Embryonic facial prominence (tissue), 1 donor: ENCODE measurements around the gene PNLIPRP1.

ENCODE experiments used
- DNase-seq: peaks from one replicate; pipeline ENCODE4 v3.0.0-alpha.2; 2016; ENCODE audit errors: extremely low spot score

Gene PNLIPRP1

DNA sequence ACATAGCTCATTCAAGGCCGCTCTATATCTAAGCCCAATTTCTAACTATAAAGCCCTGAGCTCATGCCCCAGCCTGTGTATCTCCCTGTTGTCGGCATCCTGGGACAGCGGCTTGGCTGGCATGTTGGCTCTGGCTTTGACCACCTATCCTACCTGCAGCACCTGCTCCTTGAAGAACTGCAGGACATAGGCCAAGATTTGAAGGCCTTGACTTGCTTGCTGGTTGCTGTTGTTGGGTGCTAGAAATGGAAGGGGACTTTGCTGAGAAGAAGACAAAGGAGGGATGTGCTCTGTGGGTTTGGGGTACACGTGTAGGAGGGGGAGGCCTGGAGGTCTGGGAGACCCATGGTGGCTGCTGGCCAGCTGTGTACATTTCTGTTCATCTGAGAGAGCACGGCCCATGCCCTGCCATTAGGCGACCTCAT is 41.1 kb downstream of the PNLIPRP1 start:
- DNase-seq = no peak

DNA sequence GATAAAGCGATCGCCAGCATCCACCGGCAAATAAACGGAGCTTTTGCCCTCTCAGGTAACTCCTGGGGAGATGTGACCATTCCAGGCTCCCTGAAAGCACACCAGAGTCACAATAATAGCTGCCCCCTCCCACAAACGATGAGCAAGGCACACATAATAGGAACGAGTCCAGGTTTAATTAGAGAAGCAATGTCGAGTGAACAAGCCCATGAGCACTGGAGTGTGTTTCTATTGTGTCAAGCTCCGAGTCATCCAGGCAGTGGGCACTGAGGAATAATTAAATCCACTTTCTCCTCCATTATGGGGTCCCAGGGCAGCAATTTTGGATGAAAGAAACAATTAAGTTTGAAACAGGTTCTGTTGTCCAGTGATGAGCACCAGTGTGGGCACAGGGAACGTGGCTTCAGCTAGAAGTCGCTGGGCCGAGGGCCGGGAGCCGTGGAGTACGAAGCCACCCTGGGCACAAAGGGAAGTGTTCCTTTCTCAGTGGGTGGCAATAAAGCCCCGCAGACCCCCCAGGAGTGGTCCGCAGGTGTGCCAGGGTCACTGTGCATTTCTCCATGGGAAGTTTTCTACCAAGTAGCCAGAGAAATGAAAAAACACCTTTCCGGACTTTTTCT is 41.9 kb downstream of the PNLIPRP1 start:
- no peak for DNase-seq

DNA sequence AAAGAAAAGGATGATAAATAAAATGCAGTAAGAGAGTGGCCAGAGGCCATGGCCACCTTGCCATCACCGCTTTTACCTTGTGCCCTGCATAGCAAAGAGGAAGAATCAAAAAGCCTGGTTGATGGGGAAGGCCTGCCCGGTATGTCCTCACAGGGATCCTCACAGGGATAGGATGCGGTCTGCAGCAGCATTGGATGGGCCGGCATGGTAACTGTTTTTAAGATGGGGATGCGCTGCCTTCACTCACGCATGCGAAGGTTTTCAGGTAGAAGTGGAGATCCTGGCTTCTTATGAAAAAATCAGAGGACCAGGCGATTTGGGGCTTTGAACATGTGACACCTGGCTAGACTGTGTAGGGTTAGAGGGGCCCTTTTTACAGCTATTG is 42.4 kb downstream of the PNLIPRP1 start:
- no peak for DNase-seq

DNA sequence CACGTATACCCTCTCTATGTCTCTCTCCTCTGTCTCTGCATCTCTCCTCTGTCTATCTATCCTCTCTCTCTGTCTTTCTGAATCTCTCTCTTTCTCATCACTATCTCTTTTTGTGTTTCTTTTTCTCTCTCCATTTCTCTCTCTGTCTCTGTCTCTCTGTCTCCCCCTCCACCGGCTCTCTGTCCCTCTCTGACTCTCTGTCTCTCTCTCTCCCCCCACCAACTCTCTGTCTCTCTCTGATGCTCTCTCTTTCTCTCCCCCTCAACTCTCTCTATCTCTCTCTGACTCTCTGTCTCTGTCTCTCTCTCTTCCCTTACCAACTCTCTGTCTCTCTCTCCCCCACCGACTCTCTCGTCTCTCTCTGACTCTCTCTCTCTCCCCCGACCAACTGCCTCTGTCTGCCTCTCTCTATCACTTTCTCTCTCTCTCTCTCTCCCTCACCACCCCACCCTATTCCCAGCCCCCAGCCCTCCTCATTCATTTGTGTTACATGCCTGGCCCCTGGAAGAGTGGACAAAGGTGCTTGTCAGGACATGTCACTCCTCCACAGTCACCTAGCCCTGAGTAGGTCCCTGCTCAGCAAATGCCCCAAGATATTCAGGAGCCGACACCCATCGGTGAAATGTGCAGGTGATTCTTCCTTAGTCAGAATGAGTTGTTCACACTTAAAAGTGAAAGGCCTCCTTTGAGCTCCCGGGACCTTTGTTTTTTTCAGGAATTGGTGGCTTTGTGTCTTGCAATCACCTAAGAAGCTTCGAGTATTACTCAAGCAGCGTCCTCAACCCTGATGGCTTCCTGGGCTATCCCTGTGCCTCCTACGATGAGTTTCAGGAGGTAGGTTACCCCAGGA is 43.6 kb downstream of the PNLIPRP1 start:
- no peak for DNase-seq

DNA sequence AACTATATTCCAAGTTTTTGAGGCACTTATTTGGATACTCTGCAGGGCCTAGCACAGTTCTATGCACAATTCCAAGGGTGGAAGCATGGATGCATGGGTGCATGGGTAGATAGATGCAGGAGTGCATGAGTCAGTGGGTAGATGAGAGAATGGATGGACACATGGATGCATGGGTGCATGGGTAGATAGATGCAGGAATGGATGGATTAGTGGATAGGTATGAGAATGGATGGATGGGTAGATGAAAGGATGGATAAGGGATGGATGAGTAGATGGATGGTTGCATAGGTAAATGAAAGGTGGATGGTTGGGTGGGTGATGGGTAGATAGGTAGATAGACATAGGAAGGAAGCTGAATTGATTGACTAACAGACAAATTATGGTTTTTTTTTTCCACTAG is 45.6 kb downstream of the PNLIPRP1 start:
- DNase-seq = no peak

DNA sequence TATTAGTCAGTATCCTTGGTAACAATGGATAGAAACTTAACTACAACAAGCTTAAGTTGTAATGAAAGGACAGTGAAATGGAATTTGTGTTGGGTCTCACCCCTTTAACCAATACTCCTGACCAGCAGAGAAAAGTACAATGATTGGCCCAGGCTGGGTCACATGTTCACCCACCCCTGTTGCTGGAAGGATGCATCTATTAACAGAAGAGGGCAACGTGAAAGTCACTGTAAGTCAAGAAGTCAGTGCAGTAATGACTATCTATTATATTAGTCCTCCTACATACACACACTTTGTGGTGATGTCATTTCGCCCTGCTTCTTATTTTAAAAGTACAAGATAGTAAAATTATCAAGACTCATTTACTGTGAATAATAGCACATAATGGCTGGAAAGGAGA is 46.2 kb downstream of the PNLIPRP1 start:
- no peak for DNase-seq

DNA sequence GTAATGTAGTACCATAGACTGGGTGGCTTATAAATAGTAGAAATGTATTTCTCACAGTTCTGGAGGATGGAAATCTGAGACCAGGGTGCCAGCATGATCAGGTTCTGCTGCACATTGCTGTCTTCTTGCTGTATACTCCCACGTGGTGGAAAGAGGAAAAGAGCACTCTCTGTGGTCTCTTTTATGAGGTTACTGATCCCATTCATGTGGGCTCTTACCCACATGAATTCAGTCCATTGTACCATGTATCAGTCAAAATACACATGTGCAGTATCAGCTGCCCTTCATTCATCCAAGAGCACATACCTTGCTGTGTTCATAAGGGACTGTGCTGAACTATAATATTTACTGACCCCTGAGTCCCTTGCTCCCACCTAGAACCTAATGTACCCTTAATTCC is 47.1 kb downstream of the PNLIPRP1 start:
- no peak for DNase-seq

DNA sequence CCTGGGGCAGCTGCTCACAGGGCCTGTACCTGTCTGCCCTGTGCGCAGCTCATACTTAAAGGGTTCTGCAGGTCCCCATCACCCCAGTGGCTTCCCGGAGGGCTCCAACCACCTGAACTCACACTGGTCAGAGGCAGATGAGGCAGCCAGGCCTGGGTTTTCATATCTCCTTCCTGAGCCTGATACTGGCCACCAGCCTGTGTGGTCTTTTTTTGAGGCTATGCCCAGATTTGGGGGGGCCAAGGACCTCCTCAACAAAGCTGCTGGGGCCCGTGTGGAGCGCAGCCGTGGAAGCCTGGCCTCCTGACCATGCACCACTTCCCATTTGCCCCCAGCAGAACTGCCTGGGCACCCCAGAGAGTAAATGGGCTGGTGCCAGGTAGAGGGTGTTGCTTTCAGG is 55.7 kb downstream of the PNLIPRP1 start:
- no peak for DNase-seq

DNA sequence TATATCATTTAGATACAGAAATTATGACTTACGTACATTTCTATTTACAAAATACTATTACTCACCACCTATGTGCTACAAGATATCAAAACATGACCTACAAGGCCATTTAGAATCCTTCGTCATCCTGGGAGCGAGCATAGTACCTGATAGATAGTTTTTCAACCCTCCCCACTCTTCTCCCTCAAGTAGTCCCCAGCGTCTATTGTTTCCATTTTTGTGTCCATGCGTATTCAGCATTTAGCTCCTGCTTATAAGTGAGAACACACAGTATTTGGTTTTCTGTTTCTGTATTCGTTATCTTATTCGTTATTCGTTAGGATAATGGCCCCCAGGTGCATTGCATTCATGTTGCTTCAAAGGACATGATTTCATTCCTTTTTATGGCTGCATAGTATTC is 58.1 kb downstream of the PNLIPRP1 start:
- no peak for DNase-seq

DNA sequence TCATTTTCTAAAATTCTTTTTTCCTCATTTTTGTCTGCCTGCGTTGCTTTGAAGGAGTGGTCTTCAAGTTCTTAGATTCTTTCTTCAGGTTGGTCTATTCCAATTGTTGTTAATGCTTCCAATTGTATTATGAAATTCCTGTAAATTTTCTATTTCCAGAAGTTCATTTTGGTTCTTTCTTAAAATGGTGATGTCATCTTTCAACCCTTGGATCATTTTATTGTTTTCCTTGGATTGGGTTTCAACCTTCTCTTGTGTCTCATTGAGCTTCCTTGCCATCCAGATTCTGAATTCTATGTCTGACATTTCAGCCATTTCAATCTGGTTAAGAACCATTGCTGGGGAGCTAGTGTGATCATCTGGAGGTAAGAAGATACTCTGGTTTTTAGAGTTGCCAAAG is 63.1 kb downstream of the PNLIPRP1 start:
- DNase-seq = no peak

DNA sequence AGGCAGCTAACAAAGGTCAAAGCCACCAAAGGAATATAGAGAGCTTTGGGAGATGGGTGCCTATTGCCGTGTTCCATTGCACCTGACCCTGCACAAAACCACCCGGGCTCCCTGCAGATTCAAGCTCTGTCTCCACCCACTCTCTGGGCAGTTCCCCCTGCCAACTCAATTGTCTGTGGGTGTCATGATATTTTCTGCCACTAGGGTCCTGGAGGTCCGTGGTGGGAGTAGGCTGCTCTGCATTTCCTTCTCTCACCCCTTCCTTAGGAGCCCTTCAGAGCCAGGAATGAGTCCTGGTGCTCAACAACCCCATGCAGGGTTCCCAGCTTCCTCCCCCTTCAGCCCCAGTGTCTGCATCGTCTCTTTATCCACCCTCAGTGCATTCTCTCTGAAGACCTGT is 64.1 kb downstream of the PNLIPRP1 start:
- DNase-seq = no peak

DNA sequence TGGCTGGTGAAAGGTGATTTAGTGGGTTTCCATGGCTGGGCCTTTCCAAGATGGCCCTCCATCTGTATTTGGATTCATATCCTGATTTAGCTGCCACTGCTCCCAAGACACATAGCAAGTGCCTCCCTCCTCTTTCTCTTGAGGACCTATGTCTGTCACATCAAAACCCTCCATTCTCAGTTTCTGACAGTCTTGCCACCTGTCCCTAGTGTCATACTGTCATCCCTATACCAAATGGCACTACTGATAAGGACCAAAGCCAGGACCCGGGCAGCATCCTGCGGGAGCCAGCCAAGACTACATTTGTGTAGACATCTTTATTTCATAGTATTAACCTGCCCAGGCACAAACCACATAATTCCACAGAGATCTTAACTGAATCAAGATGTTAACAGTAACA is 64.8 kb downstream of the PNLIPRP1 start:
- DNase-seq = no peak

DNA sequence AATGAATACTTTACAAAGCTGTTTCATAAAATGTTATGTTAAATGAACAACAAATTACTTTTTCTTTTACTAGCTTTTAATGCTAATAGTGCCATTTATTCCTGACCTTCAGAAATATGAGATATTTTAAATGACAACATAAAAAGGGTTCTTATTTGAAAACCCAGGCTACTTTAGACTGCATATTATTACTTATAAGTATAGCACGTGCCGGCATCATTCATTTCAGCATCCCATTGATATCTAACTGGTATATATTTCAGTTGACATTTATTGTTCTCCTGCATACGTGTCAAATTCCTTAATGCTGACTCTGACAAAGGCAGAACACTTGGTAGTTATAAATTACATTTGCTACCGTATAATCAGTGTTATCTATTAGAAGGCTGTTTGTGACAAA is 65.3 kb downstream of the PNLIPRP1 start:
- no peak for DNase-seq

DNA sequence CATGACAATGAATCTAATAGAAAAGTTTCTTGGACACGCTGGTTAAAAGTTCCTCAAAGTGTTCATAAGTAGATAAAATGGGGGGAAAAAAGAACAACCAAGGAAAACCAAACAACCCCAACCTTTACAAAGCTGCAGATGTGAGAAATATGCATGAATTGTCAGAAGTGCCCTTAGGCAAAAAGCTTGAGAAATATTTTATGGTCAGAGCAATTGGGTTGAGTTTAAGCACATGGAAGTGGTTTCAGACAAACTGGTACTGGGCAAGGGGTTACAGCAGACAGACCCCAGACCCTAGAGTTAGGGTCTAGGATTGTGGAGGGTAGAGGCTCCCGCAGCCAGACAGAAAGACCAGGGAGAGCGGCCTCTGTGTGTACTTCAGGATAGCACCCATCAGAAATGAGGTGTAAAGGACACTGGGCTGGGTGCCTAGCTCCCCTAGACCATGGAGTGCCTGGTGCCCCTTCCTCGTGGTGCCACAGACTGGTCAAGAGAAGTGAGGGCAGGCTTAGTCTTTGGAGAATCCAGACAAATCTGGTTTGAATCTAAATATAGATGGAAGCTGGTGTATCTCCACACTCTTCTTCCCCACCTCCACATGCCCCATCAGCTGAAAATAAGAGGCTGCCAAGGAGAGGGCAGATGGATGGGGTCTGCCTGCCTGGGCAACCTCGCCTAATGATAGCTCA is 67.2 kb downstream of the PNLIPRP1 start:
- no peak for DNase-seq
